Heart right ventricle (tissue), 16 donors: ENCODE data around the gene CMSS1. TPM values are rescaled to one million over a fixed set of nuclear protein-coding genes. Genes with fewer than 3 reads are reported as not detected.

Experiments
- ATAC-seq, 8 donors: fragments of 200-7000 bp; cut with Tn5 transposase; one replicate each; pipeline ENCODE4 v1.9.1; 2020; ENCODE audit warnings: mild to moderate bottlenecking in 8 of 8, moderate library complexity in 8 of 8, moderate number of reproducible peaks in 1 of 8
- DNase-seq, 2 donors: peaks; one replicate each; pipeline ENCODE4 v3.0.0-alpha.2; 2020
- H3K27ac ChIP-seq, 10 donors: fragments of 200-600 bp; sonication (generic) in 2 of 10; one replicate each; pipeline versions ENCODE4 v1.5.0 to v1.8.0; 2020 to 2022; ENCODE audit warnings: mild to moderate bottlenecking in 3 of 10
- H3K27me3 ChIP-seq, 7 donors: fragments of 200-600 bp; one replicate each; pipeline ENCODE4 v1.8.0; 2021 to 2022; ENCODE audit warnings: mild to moderate bottlenecking in 2 of 7
- H3K36me3 ChIP-seq, 9 donors: fragments of 200-600 bp; sonication (generic) in 1 of 9; one replicate each; pipeline versions ENCODE4 v1.5.0 to v1.8.0; 2020 to 2022; ENCODE audit warnings: mild to moderate bottlenecking in 2 of 9
- H3K4me1 ChIP-seq, 9 donors: fragments of 200-600 bp; sonication (generic) in 1 of 9; one replicate each; pipeline versions ENCODE4 v1.5.0 to v1.8.0; 2020 to 2022; ENCODE audit warnings: mild to moderate bottlenecking in 4 of 9
- H3K4me3 ChIP-seq, 10 donors: fragments of 200-600 bp; sonication (generic) in 2 of 10; one replicate each; pipeline versions ENCODE4 v1.5.0 to v1.8.0; 2020 to 2022; ENCODE audit warnings: mild to moderate bottlenecking in 7 of 10, moderate library complexity in 2 of 10
- H3K9me3 ChIP-seq, 11 donors: fragments of 200-600 bp in 10 of 11; sonication (generic) in 2 of 11; one replicate each; pipeline versions ENCODE4 v1.5.0 to v1.8.0; 2013 to 2022; ENCODE audit warnings: mild to moderate bottlenecking in 2 of 11, control low read depth in 1 of 11, moderate library complexity in 1 of 11
- CTCF ChIP-seq, 9 donors: fragments of 200-600 bp; sonication (generic) in 2 of 9; IDR thresholded peaks; one replicate each; pipeline versions ENCODE4 v1.5.0 to v1.8.0; 2021 to 2022; ENCODE audit warnings: antibody characterized with exemption in 9 of 9, mild to moderate bottlenecking in 5 of 9, moderate library complexity in 1 of 9
- WGBS, 2 donors: extraction: QIAGEN DNeasy Blood & Tissue Kit; methylation state at CpG; one replicate each; pipeline ENCODE4 v1.1.7; 2013; ENCODE audit warnings: inconsistent platforms in 1 of 2; 5-methylcytosine and 5-hydroxymethylcytosine counted together
- intact Hi-C, 10 donors: fragments of 100-400 bp; cut with DNase I; formaldehyde crosslinking; loops; one replicate each; pipeline versions ENCODE4 v1.11.1 to v1.14.2; 2022
- polyA plus RNA-seq, 2 donors: library from polyadenylated mRNA; stranded (reverse); fragments of 200-250 nt; gene quantifications; one replicate each; pipeline ENCODE4 v1.2.3, GENCODE V29; 2013
- total RNA-seq, 10 donors: library from RNA; stranded (reverse); fragmentation: NEBNext Ultra II Directional in 3 of 10; extraction: Animal tissue kit (Norgen Biotek cat#: 25700) in 3 of 10; gene quantifications; one replicate each; pipeline versions ENCODE4 v1.2.1 to v1.2.4, GENCODE V29; 2021 to 2023
- donor health status: Arrhythmogenic right ventricular cardiomyopathy.
- donor health status: ischemic (EF 13 %, LVEDD 7.1; RV severe dilation, severe dysfunction).
- donor health status: healthy with polysubstance abuse.
- donor health status: DM: no; HTN: yes; CAD: no.
- donor health status: DM: no; HTN: no; CAD: no.
- donor health status: ischemic (EF 25% LVEDD 6.9; RV normal size, moderate dysfunction).
- donor health status: ischemic (EF 25% LVEDD 5.7; RV mildly dilated, moderate dysfunction).
- donor health status: healthy.
- donor health status: DM: yes; HTN: yes; CAD: no.
- donor health status: Ischemic cardiomyopathy.
- donor health status: ischemic (EF 35%, LVEDD 5.7; RV mildly dilated, moderate dysfunction).
- donor health status: nonischemic (EF 11% LVEDD 7.7; RV severe dilation, severe dysfunction).
- donor health status: DM: yes; HTN: yes; CAD: no.
- donor health status: PGD.
- donor health status: ischemic (EF 29% LVEDD 5.4; RV normal size, mild dysfunction).
- donor health status: nonischemic (EF 23%, LVEDD 6.1; RV moderate dilation, normal function).

Gene CMSS1
- total and polyA plus RNA-seq, 12 donors, result 24.6 to 45.4 (median 34.6) TPM

GRCh38 chr3:99943931-99944761 lies 126.5 kb downstream of the CMSS1 start:
- peaks cover 9 to 65% (median 50%) of the 10 kb centered on the region in 9 donors for H3K4me1 ChIP-seq
- peak in 1 of 2 donors; percentile 33 for DNase-seq
- 53 to 61% methylated on average over 4 of the region's 4 CpGs for WGBS, 2 donors
- peak overlapping the region in 5 of 10 donors; percentile 1 to 76 (median 23) for H3K27ac ChIP-seq
- ATAC-seq, result peak in 7 of 8 donors; percentile 25 to 84 (median 67)
- intact Hi-C loops, result loop anchor here in 1 of 10 donors (10.0 kb wide), 1 partner anchor 91 kb away; no protein-coding TSS in a partner anchor
- no peak for TF ChIP-seq CTCF (IDR thresholded peaks at IDR 0.05)
- no peak overlapping the region for H3K4me3 ChIP-seq
- no peaks in the 10 kb centered on the region for H3K9me3 ChIP-seq
- H3K27me3 ChIP-seq, result no peaks in the 10 kb centered on the region
- H3K36me3 ChIP-seq, result no peaks in the 10 kb centered on the region

- 38 to 41% methylated on average over 5 of the region's 5 CpGs for WGBS, 2 donors
- intact Hi-C loops, result loop anchor here in 1 of 10 donors (10.0 kb wide), 1 partner anchor 89 kb away; no protein-coding TSS in a partner anchor
- Histone ChIP-seq H3K27me3 (no peaks in the 10 kb centered on the region), H3K9me3 (no peaks in the 10 kb centered on the region), H3K27ac (peak overlapping the region in 7 of 10 donors; percentile 10 to 76 (median 40)), H3K4me3 (peak overlapping the region in 1 of 10 donors; percentile 14), H3K36me3 (no peaks in the 10 kb centered on the region), H3K4me1 (peaks cover 9 to 52% (median 41%) of the 10 kb centered on the region in 9 donors)
- peak in 1 of 2 donors; percentile 38 for DNase-seq
- peak; percentile 24 to 74 (median 66) for ATAC-seq
- no peak for TF ChIP-seq CTCF (IDR thresholded peaks at IDR 0.05)
These were observed 127.8 kb downstream of the CMSS1 start for GRCh38 chr3:99945328-99945995.

- H3K27me3 ChIP-seq, result no peaks in the 10 kb centered on the region
- TF ChIP-seq CTCF (IDR thresholded peaks at IDR 0.05), result no peak
- ATAC-seq (no peak), DNase-seq (no peak)
- 34 to 60% methylated on average over 3 of the region's 3 CpGs for WGBS, 2 donors
- H3K4me3 ChIP-seq, result no peak overlapping the region
- peak overlapping the region in 1 of 10 donors; percentile 4 for H3K27ac ChIP-seq
- H3K9me3 ChIP-seq, result no peaks in the 10 kb centered on the region
- intact Hi-C loops, result loop anchor here in 1 of 10 donors (10.0 kb wide), 1 partner anchor 87 kb away; no protein-coding TSS in a partner anchor
- no peaks in the 10 kb centered on the region for H3K36me3 ChIP-seq
- H3K4me1 ChIP-seq, result peaks cover 9 to 52% (median 38%) of the 10 kb centered on the region in 9 donors
These were observed 129.7 kb downstream of the CMSS1 start for GRCh38 chr3:99947356-99947755.

- WGBS, 2 donors, result 90 to 94% methylated on average over 1 of the region's 1 CpG
- intact Hi-C loops, result loop anchor here in 1 of 10 donors (10.0 kb wide), 1 partner anchor 86 kb away; no protein-coding TSS in a partner anchor
- H3K4me3 ChIP-seq, result no peak overlapping the region
These were observed 130.9 kb downstream of the CMSS1 start for GRCh38 chr3:99948467-99949089.

More at GRCh38 chr3:99948467-99949089, 130.9 kb downstream of the CMSS1 start:
- no peaks in the 10 kb centered on the region for H3K9me3 ChIP-seq
- no peak for TF ChIP-seq CTCF (IDR thresholded peaks at IDR 0.05)
- no peaks in the 10 kb centered on the region for H3K36me3 ChIP-seq
- peak overlapping the region in 1 of 10 donors; percentile 2 for H3K27ac ChIP-seq
- no peak for ATAC-seq
- peaks cover 9 to 56% (median 44%) of the 10 kb centered on the region in 9 donors for H3K4me1 ChIP-seq
- DNase-seq, result no peak
- no peaks in the 10 kb centered on the region for H3K27me3 ChIP-seq
